Memory B cell (primary cell): Measurements from ENCODE around the gene TRIM2.
A peak's percentile ranks its signal among the peaks of the same experiment; 100 is the strongest.
"Not testable (repeated sequence)": the region's sequence is repeated elsewhere in the genome, so short reads cannot be mapped to it uniquely, and the experiment has no call there.

ENCODE experiments used
- ATAC-seq: fragments of 150-1000 bp; cut with Tn5 transposase; 2 replicates; pipeline ENCODE4 v1.10.0; 2021; ENCODE audit warnings: low read depth, mild to moderate bottlenecking, moderate library complexity
- DNase-seq, 2 donors: peaks; one replicate each; pipeline ENCODE4 v3.0.0; 2022; ENCODE audit warnings: low spot score in 2 of 2
- H3K27ac Mint-ChIP-seq: one replicate; pipeline ENCODE4 v1.8.0; 2022; ENCODE audit warnings: mild to moderate bottlenecking, moderate library complexity, mixed read lengths
- H3K27me3 Mint-ChIP-seq: one replicate; pipeline ENCODE4 v1.8.0; 2022; ENCODE audit warnings: mixed read lengths
- H3K36me3 Mint-ChIP-seq: one replicate; pipeline ENCODE4 v1.8.0; 2022; ENCODE audit warnings: mild to moderate bottlenecking, mixed read lengths
- H3K4me1 Mint-ChIP-seq: one replicate; pipeline ENCODE4 v1.8.0; 2022; ENCODE audit warnings: mixed read lengths
- H3K4me3 Mint-ChIP-seq: one replicate; pipeline ENCODE4 v1.8.0; 2022; ENCODE audit warnings: mild to moderate bottlenecking, moderate library complexity, mixed read lengths
- H3K9me3 Mint-ChIP-seq: one replicate; pipeline ENCODE4 v1.8.0; 2022; ENCODE audit warnings: mixed read lengths

Gene TRIM2

DNA sequence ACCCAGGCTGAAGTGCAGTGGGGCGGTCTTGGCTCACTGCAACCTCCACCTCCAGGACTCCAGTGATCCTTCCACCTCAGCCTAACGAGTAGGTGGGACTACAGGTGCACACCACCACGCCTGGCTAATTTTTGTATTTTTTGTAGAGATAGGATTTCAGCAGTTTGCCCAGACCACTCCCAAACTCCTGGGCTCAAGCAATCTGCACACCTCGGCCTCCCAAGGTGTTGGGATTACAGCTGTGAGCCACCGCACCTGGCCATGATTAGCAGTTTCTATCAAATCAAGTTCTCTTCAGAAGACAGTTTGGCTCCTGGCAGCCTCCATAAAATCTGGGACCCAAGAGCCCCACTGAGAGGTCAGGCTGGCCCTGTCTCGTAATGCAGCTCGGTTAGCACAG, 26.4 kb upstream of the TRIM2 start:
- H3K9me3 Mint-ChIP-seq, result no peaks in the 10 kb centered on the region
- no peaks in the 10 kb centered on the region for H3K36me3 Mint-ChIP-seq
- no peaks in the 10 kb centered on the region for H3K4me1 Mint-ChIP-seq
- DNase-seq (no peak), ATAC-seq (no peak)
- H3K27me3 Mint-ChIP-seq, result peaks cover 5% of the 10 kb centered on the region
- H3K27ac Mint-ChIP-seq, result no peak overlapping the region
- H3K4me3 Mint-ChIP-seq, result no peak overlapping the region

DNA sequence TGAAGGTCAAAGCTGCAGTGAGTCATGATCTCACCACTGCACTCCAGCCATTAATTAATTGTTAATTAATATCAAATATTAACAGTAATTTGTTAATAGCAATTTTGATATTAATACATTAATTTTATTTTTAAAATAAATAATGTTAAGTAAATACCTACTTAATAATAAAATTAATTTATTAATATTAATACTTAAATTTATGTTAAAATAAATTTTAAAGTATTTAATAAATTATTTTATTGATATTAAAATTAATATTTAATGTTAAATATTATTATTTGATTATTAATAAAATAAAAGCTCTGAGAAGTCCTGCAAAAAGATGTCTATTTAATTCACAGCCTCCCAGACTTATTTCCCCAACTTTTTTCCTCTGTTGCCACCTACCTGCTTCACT, 25.1 kb upstream of the TRIM2 start:
- no peak overlapping the region for H3K4me3 Mint-ChIP-seq
- no peaks in the 10 kb centered on the region for H3K4me1 Mint-ChIP-seq
- no peaks in the 10 kb centered on the region for H3K9me3 Mint-ChIP-seq
- H3K27me3 Mint-ChIP-seq, result peaks cover 5% of the 10 kb centered on the region
- no peak for ATAC-seq
- DNase-seq, result no peak
- no peaks in the 10 kb centered on the region for H3K36me3 Mint-ChIP-seq
- H3K27ac Mint-ChIP-seq, result no peak overlapping the region

GRCh38 chr4:153181293-153181692, 22.9 kb upstream of the TRIM2 start:
- Mint-ChIP-seq H3K27ac (no peak overlapping the region), H3K27me3 (peaks cover 5% of the 10 kb centered on the region), H3K4me3 (no peak overlapping the region), H3K9me3 (no peaks in the 10 kb centered on the region), H3K36me3 (no peaks in the 10 kb centered on the region), H3K4me1 (no peaks in the 10 kb centered on the region)
- DNase-seq (no peak), ATAC-seq (no peak)

GRCh38 chr4:153181700-153182099, 22.5 kb upstream of the TRIM2 start:
- no peak overlapping the region for H3K4me3 Mint-ChIP-seq
- H3K9me3 Mint-ChIP-seq, result no peaks in the 10 kb centered on the region
- no peaks in the 10 kb centered on the region for H3K36me3 Mint-ChIP-seq
- H3K4me1 Mint-ChIP-seq, result no peaks in the 10 kb centered on the region
- ATAC-seq (no peak), DNase-seq (no peak)
- no peak overlapping the region for H3K27ac Mint-ChIP-seq
- H3K27me3 Mint-ChIP-seq, result peaks cover 5% of the 10 kb centered on the region

GRCh38 chr4:153183146-153183545, 21.1 kb upstream of the TRIM2 start:
- H3K9me3 Mint-ChIP-seq, result peaks cover 2% of the 10 kb centered on the region
- ATAC-seq, result no peak

GRCh38 chr4:153185331-153185852, 18.9 kb upstream of the TRIM2 start:
- Mint-ChIP-seq H3K9me3 (peaks cover 2% of the 10 kb centered on the region), H3K27ac (no peak overlapping the region), H3K4me3 (no peak overlapping the region), H3K4me1 (no peaks in the 10 kb centered on the region), H3K36me3 (no peaks in the 10 kb centered on the region), H3K27me3 (peaks cover 8% of the 10 kb centered on the region)
- DNase-seq, result no peak
- ATAC-seq, result no peak

More at GRCh38 chr4:153183146-153183545, 21.1 kb upstream of the TRIM2 start:
- H3K4me3 Mint-ChIP-seq, result no peak overlapping the region
- peaks cover 6% of the 10 kb centered on the region for H3K27me3 Mint-ChIP-seq
- no peak overlapping the region for H3K27ac Mint-ChIP-seq
- no peak for DNase-seq
- no peaks in the 10 kb centered on the region for H3K4me1 Mint-ChIP-seq
- no peaks in the 10 kb centered on the region for H3K36me3 Mint-ChIP-seq

DNA sequence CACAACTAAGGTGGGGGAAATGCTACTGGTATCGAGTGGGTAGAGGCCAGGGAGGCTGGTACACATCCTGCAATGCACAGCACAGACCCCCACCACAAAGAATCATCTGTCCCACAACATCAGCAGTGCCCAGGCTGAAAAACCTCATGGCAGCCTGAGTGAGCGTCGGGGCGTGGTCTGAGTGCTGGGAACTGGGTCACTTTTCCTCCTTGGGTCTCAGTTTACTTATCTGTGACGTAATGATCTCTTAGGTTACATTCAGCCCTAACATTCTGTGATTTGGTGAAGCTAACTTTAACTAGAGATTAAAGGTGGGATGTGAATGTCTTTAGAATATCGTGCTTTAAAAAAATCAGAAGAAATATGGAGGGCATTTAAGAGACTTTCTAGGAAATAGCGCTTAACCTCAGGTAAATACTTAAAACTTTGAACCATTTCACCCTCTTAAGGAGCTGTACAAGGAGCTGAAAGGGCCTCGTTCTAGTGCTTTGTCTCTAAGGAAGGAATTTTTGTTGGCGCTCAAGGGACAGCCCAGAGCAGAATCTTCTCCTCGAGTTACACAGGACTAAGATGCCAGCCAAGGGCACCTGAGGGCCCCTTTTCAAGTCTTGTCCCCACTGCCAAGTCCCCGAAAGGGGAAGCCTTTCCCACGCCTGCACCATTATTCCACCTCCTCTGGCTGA, 18.1 kb upstream of the TRIM2 start:
- Mint-ChIP-seq H3K27me3 (peaks cover 8% of the 10 kb centered on the region), H3K27ac (no peak overlapping the region), H3K9me3 (peaks cover 2% of the 10 kb centered on the region), H3K36me3 (no peaks in the 10 kb centered on the region), H3K4me3 (no peak overlapping the region), H3K4me1 (no peaks in the 10 kb centered on the region)
- DNase-seq (no peak), ATAC-seq (no peak)

- Mint-ChIP-seq H3K27ac (no peak overlapping the region), H3K27me3 (peaks cover 8% of the 10 kb centered on the region), H3K4me1 (no peaks in the 10 kb centered on the region), H3K9me3 (peaks cover 2% of the 10 kb centered on the region), H3K36me3 (no peaks in the 10 kb centered on the region), H3K4me3 (no peak overlapping the region)
- no peak for DNase-seq
- ATAC-seq, result no peak
These were observed 15.0 kb upstream of the TRIM2 start for GRCh38 chr4:153189016-153189801.

GRCh38 chr4:153191795-153192363, 12.4 kb upstream of the TRIM2 start:
- H3K4me3 Mint-ChIP-seq, result no peak overlapping the region
- ATAC-seq (no peak), DNase-seq (no peak)
- H3K4me1 Mint-ChIP-seq, result no peaks in the 10 kb centered on the region
- H3K27ac Mint-ChIP-seq, result no peak overlapping the region
- peaks cover 13% of the 10 kb centered on the region for H3K27me3 Mint-ChIP-seq
- H3K9me3 Mint-ChIP-seq, result peaks cover 2% of the 10 kb centered on the region
- no peaks in the 10 kb centered on the region for H3K36me3 Mint-ChIP-seq

DNA sequence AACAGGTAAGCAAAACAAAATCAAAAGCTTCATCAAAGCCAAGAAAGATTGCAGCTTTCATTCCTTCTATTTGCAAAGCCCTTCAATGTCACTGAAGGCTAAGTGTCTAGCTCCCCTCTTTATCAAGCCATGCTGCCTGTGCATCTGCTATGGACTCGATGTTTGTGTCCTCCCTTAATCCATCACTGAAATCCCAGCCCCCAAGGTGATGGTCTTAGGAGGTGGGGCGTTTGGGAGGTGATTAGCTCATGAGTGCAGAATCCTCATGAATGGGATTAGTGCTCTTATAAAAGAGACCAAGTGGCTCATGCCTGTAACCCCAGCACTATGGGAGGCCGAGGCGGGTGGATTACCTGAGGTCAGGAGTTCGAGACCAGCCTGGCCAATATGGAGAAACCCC, 6.9 kb upstream of the TRIM2 start:
- H3K4me3 Mint-ChIP-seq, result no peak overlapping the region
- no peak overlapping the region for H3K27ac Mint-ChIP-seq
- ATAC-seq, result no peak
- H3K9me3 Mint-ChIP-seq, result no peaks in the 10 kb centered on the region
- no peak for DNase-seq
- no peaks in the 10 kb centered on the region for H3K36me3 Mint-ChIP-seq
- no peaks in the 10 kb centered on the region for H3K4me1 Mint-ChIP-seq
- H3K27me3 Mint-ChIP-seq, result peaks cover 9% of the 10 kb centered on the region

DNA sequence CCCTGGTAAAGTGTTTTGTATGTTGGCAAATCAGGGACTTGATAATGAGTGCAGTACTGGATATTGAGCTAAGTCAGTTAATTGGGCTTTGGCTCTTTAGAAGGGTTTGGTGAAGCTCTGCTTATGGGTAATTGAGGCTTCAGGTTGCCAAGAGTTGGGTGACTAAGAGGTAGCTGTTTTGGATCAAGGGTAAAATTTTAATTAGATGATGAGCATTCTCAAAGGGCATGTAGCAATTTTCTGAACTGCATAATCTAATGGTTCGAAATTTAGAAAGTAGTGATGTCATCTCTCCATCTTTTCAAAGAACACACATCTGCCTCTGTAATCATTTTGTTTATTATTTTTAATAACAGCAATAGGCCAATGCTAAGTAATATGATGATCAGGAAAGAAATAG, 5.5 kb upstream of the TRIM2 start:
- Mint-ChIP-seq H3K4me3 (no peak overlapping the region), H3K27me3 (peaks cover 13% of the 10 kb centered on the region), H3K4me1 (no peaks in the 10 kb centered on the region), H3K27ac (no peak overlapping the region), H3K36me3 (no peaks in the 10 kb centered on the region), H3K9me3 (no peaks in the 10 kb centered on the region)
- ATAC-seq (no peak), DNase-seq (no peak)

DNA sequence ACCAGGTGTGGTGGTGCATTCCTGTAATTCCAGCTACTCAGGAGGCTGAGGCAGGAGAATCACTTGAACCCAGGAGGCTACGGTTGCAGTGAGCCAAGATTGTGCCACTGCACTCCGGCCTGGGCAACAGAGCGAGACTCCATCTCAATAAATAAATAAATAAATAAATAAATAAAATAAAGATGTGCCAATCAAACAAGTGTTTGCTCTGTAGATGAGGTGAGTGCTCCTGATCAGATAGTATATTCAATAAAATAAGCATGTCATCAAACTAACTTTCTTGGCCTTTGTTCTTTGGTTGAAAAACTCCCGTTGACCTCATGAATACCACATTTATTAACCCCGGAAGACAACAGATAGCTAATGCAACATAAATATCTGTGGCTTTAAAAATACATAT, 497 bp upstream of the TRIM2 start:
- peaks cover 16% of the 10 kb centered on the region for H3K27me3 Mint-ChIP-seq
- not testable (repeated sequence) for H3K4me3 Mint-ChIP-seq, ATAC-seq, H3K4me1 Mint-ChIP-seq, H3K9me3 Mint-ChIP-seq, DNase-seq, H3K36me3 Mint-ChIP-seq, H3K27ac Mint-ChIP-seq

- ATAC-seq (peak; percentile 92), DNase-seq (peak; percentile 9 to 17)
- Mint-ChIP-seq H3K4me1 (peaks cover 9% of the 10 kb centered on the region), H3K27me3 (peaks cover 16% of the 10 kb centered on the region), H3K9me3 (no peaks in the 10 kb centered on the region), H3K27ac (no peak overlapping the region), H3K36me3 (no peaks in the 10 kb centered on the region), H3K4me3 (no peak overlapping the region)
These were observed 745 bp downstream of the TRIM2 start for GRCh38 chr4:153204728-153205648.
